Choroid plexus epithelial cell (primary cell): ENCODE data around the gene ENG.

Source experiments
- DNase-seq: peaks from one replicate; pipeline ENCODE4 v3.0.0-alpha.2; 2010; ENCODE audit warnings: low read depth
- H3K4me3 ChIP-seq: 2 replicates; pipeline ENCODE4 v1.5.1; 2011; ENCODE audit warnings: low read depth, mild to moderate bottlenecking, control low read depth, low read length, moderate library complexity
- TF ChIP-seq, protein P1 (sequence below): conservative IDR thresholded peaks from 2 replicates; pipeline ENCODE4 v1.5.1; 2011; ENCODE audit warnings: low read depth, mild to moderate bottlenecking, control low read depth, inconsistent platforms, low read length, moderate library complexity

ENG gene

DNA sequence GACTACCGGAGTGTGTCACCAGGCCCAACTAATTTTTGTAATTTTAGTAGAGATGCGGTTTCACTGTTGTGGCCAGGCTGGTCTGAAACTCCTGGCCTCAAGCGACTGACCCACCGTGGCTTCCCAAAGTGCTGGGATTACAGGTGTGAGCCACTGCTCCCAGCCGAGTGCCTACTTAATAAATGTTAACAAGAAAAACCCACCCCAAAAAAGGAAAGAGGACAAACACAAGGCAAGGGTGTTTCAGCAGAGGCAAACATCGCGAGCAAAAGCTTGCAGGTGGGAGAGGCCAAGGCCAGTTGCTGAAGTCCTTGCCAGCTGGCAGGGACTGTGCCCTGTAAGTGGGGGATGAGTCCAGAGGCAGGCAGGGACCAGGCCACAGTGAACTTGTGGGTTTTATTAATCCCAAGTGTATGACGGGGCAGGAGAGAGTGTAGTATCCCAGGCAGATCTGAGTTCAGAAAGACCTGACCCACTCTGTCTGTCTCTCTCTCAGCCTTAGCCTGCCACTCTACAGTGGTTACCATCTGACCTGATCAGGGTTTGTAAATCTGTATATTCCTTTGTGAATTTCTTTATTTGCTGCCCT is 58.1 kb downstream of the ENG start:
- H3K4me3 ChIP-seq = no peak overlapping the region
- no peak for DNase-seq
- TF ChIP-seq, protein P1, sequence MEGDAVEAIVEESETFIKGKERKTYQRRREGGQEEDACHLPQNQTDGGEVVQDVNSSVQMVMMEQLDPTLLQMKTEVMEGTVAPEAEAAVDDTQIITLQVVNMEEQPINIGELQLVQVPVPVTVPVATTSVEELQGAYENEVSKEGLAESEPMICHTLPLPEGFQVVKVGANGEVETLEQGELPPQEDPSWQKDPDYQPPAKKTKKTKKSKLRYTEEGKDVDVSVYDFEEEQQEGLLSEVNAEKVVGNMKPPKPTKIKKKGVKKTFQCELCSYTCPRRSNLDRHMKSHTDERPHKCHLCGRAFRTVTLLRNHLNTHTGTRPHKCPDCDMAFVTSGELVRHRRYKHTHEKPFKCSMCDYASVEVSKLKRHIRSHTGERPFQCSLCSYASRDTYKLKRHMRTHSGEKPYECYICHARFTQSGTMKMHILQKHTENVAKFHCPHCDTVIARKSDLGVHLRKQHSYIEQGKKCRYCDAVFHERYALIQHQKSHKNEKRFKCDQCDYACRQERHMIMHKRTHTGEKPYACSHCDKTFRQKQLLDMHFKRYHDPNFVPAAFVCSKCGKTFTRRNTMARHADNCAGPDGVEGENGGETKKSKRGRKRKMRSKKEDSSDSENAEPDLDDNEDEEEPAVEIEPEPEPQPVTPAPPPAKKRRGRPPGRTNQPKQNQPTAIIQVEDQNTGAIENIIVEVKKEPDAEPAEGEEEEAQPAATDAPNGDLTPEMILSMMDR = no peak

DNA sequence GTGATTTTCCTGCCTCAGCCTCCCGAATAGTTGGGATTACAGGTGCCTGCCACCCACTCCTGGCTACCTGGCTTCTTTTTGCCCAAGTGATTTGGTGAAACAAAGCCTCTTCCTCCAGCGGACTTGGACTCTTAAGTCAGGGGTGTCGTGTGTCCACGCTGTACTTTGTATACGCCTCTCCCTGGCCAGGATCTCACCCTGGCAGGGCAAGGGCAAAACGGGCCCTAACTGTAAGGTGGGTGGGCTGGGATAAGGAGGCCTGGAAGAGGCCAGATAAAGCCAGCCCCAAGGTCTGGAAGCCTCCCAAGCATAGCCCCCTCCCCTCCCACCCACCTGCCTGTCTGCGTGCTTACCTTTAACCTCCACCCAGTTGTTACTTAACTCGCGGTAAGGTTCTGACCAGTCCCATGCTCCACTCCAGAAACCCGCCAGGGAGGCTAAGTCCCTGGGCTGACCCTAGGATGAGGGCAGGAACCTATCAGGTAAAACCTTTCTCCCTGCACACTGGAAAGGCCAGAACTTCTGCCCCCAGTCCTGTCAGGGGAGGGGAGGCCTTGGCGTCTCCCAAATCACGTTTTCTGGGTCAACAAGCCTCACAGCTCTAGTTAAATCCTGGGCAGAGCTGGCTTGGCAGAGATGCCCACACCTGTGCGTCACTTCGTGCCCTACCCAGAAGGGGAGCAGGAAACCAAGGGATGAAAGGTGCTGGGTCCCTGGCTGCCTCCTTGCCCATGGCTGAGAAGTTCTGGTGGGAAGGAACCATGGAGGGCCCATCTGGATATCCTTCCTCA is 60.3 kb downstream of the ENG start:
- H3K4me3 ChIP-seq = no peak overlapping the region
- TF ChIP-seq, protein P1 = no peak
- DNase-seq = no peak

DNA sequence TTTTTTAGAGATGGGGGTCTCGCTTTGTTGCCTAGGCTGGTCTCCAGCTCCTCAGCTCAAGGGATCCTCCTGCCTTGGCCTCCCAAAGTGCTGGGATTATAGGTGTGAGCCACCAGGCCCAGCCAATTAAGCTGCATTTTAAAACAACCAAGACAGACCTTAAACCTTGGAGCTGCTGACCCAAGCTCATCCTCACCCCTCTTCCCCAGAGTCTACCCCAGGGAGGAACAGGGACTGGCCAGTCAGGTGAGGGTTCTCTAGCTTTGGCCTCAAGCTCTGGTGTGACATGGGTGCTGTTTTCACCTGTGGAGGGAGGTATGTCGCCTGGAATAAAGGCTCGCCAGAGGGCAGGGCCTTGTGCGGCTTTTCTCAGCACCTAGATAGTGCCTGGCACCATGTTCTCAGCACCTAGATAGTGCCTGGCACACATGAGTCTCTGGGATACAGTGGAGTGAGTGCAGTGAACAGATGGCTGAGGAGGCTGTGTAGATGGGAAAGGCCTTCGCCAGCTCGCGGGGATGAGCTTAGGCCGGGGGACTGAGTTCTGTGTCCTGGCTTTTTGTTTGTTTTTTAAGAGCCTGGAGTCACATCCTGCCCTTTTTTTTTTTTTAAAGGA is 61.3 kb downstream of the ENG start:
- H3K4me3 ChIP-seq = no peak overlapping the region
- no peak for DNase-seq
- TF ChIP-seq, protein P1 = no peak

DNA sequence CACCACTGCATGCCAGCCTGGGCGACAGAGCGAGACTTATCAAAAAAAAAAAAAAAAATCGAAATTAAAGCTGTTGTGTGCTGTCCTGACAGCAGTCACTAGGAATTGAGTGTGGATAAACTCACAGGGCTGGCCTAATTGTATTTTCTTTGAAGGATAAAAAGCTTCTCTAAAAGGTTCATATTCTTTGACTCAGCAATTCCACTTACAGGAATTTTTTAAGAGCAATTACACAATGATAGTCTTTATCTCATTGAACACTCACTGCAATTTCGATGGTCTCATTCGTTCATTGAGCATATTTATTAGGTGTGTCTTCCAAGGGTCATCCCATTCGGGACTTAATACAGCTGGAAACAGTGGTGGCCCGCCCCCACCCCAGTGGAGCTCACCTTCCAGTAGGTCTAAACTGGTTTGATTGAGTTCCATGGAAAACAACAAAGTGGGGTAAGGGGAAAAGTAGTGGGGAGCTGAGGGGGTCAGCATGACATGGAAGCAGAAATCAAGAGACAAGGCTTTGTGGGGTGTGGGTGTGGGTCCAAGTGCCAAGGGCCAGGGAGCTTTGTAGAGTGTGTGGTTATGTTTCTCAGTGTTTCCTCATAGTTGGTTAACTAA is 61.9 kb downstream of the ENG start:
- TF ChIP-seq, protein P1 = no peak

DNA sequence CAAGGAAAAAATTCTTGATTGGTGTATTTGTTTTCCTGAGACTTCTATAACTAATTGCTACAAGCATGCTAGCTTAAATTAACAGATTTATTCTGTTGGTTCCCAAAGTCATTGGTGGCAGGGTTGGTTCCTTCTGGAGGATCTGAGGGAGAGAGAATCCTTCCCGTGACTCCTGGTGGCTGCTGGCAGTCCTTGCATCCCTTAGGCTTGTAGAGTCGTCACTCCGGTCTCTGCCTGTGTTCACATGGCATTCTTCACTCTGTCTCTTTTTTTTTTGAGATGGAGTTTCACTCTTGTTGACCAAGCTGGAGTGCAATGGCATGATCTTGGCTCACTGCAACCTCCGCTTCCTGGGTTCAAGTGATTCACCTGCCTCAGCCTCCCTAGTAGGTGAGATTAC is 63.4 kb downstream of the ENG start:
- TF ChIP-seq, protein P1 = no peak
- DNase-seq = no peak
- H3K4me3 ChIP-seq = no peak overlapping the region

More for the DNA sequence above, 61.9 kb downstream of the ENG start:
- DNase-seq = no peak
- H3K4me3 ChIP-seq = no peak overlapping the region

DNA sequence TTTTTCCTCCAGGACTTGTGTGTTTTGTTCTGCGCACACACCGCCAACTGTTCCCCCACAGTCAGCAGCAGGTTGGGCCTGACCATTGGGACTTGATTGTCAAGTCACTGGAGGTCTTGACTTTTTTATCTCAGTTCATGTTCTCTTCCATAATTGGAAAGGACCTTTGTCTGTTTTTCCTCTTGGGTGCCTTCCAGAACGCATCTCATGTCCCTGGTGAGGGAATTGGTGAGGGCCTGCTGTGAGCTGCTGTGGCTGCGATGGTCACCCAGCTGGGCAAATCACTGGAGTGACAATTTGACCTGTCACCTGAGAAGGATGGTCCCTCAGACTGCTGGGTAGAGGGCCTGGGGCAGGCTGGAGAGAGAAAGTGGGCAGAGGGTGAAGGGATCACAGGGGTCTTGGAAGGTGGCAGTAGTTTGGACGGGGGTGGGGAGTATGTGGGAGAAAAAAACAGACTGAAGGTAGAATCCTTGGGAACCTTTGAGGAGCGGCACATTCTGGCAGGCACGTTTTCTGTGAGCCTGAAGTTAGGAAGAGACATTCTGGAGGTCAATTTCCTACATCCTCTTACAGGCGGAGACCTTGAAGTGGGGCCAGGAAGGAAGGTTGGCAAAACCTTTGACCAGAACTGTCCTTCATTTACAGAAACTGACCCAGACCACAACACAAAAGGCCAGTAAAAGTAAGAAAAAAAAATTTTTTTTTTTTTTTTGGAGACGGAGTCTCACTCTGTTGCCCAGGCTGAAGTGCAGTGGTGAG is 64.2 kb downstream of the ENG start:
- no peak overlapping the region for H3K4me3 ChIP-seq
- DNase-seq = no peak
- TF ChIP-seq, protein P1 = no peak
